WTC11 (cell line): Measurements from ENCODE around the gene SH3D21. TPM values are rescaled to one million over a fixed set of nuclear protein-coding genes. Genes with fewer than 3 reads are reported as not detected.

ENCODE experiments used
- ATAC-seq: fragments of 200-7000 bp; cut with Tn5 transposase; 2 replicates; pipeline ENCODE4 v1.10.0; 2021; ENCODE audit warnings: mild to moderate bottlenecking, moderate library complexity
- CTCF ChIA-PET: fragments of 300-600 bp; sonication (Branson Sonifier 250); formaldehyde crosslinking; loops from one replicate; lab custom pipeline; 2021; ENCODE audit warnings: antibody characterized with exemption; lab: Charles Lee
- POLR2A ChIA-PET: fragments of 350-600 bp; sonication (Branson Sonifier 250); formaldehyde crosslinking; loops from one replicate; lab custom pipeline; 2021; ENCODE audit warnings: antibody characterized with exemption; lab: Charles Lee
- DNase-seq: peaks from one replicate; pipeline ENCODE4 v3.0.0; 2021; ENCODE audit warnings: low spot score
- H3K27ac Mint-ChIP-seq: 2 replicates; pipeline ENCODE4 v1.8.0; 2021; ENCODE audit warnings: mixed read lengths
- H3K27me3 Mint-ChIP-seq: 2 replicates; pipeline ENCODE4 v1.8.0; 2021; ENCODE audit warnings: low read depth, mild to moderate bottlenecking, moderate library complexity, mixed read lengths
- H3K36me3 Mint-ChIP-seq: 2 replicates; pipeline ENCODE4 v1.8.0; 2021; ENCODE audit warnings: mixed read lengths
- H3K4me1 Mint-ChIP-seq: 2 replicates; pipeline ENCODE4 v1.8.0; 2022; ENCODE audit warnings: mixed read lengths
- H3K4me3 Mint-ChIP-seq: 2 replicates; pipeline ENCODE4 v1.8.0; 2021; ENCODE audit warnings: mild to moderate bottlenecking, moderate library complexity, mixed read lengths
- H3K9me3 Mint-ChIP-seq: 2 replicates; pipeline ENCODE4 v1.8.0; 2021; ENCODE audit warnings: mixed read lengths
- ATF1 ChIP-seq: sonication (generic); formaldehyde crosslinking; IDR thresholded peaks from 2 replicates; pipeline ENCODE4 v1.8.1; 2023; ENCODE audit warnings: mild to moderate bottlenecking, moderate library complexity, missing genetic modification reagents
- CREB1 ChIP-seq: sonication (generic); formaldehyde crosslinking; IDR thresholded peaks from 2 replicates; pipeline ENCODE4 v1.8.0; 2023; ENCODE audit warnings: mild to moderate bottlenecking, missing genetic modification reagents
- ELF4 ChIP-seq: sonication (generic); formaldehyde crosslinking; IDR thresholded peaks from 2 replicates; pipeline ENCODE4 v1.8.1; 2022; ENCODE audit warnings: low read depth, mild to moderate bottlenecking, moderate library complexity, missing genetic modification reagents
- JAZF1 ChIP-seq: fragments of 250-450 bp; sonication (Bioruptor Pico); IDR thresholded peaks from 2 replicates; pipeline ENCODE4 v1.9.0; 2021; ENCODE audit warnings: moderate library complexity, mild to moderate bottlenecking, inconsistent platforms
- MYBL2 ChIP-seq: sonication (generic); formaldehyde crosslinking; IDR thresholded peaks from 2 replicates; pipeline ENCODE4 v1.8.1; 2023; ENCODE audit warnings: mild to moderate bottlenecking, moderate library complexity, missing genetic modification reagents
- NFATC4 ChIP-seq: fragments of 250-450 bp; sonication (Bioruptor Pico); IDR thresholded peaks from 2 replicates; pipeline ENCODE4 v1.9.0; 2021; ENCODE audit warnings: mild to moderate bottlenecking
- NR3C1 ChIP-seq: sonication (generic); formaldehyde crosslinking; conservative IDR thresholded peaks from 2 replicates; pipeline ENCODE4 v1.8.1; 2023; ENCODE audit warnings: low read depth, mild to moderate bottlenecking, missing genetic modification reagents
- PRRX2 ChIP-seq: fragments of 250-450 bp; sonication (Bioruptor Pico); IDR thresholded peaks from 2 replicates; pipeline ENCODE4 v1.8.0; 2021; ENCODE audit warnings: mild to moderate bottlenecking
- RELA ChIP-seq: sonication (generic); formaldehyde crosslinking; IDR thresholded peaks from 2 replicates; pipeline ENCODE4 v1.8.1; 2022; ENCODE audit warnings: missing genetic modification reagents, mild to moderate bottlenecking, borderline replicate concordance
- SOX15 ChIP-seq: fragments of 250-450 bp; sonication (Bioruptor Pico); IDR thresholded peaks from 2 replicates; pipeline ENCODE4 v1.9.0; 2021; ENCODE audit warnings: mild to moderate bottlenecking
- SP1 ChIP-seq: sonication (generic); formaldehyde crosslinking; conservative IDR thresholded peaks from 2 replicates; pipeline ENCODE4 v1.8.1; 2022; ENCODE audit warnings: missing genetic modification reagents
- ZNF219 ChIP-seq: sonication (generic); formaldehyde crosslinking; IDR thresholded peaks from 2 replicates; pipeline ENCODE4 v1.8.0; 2023; ENCODE audit warnings: missing genetic modification reagents, mild to moderate bottlenecking, borderline replicate concordance
- ZNF671 ChIP-seq: fragments of 250-450 bp; sonication (Bioruptor Pico); IDR thresholded peaks from 2 replicates; pipeline ENCODE4 v1.8.0; 2021; ENCODE audit warnings: mild to moderate bottlenecking
- total RNA-seq: library from RNA; stranded (reverse); gene quantifications from 3 replicates; pipeline ENCODE4 v1.2.3, GENCODE V29; 2021
- TF ChIP-seq, protein P1 (sequence below): sonication (generic); formaldehyde crosslinking; conservative IDR thresholded peaks from 2 replicates; pipeline ENCODE4 v1.8.1; 2023; ENCODE audit warnings: mild to moderate bottlenecking, low read depth, missing genetic modification reagents, moderate library complexity
- TF ChIP-seq, protein P2 (sequence below): fragments of 250-450 bp; sonication (Bioruptor Pico); IDR thresholded peaks from 2 replicates; pipeline ENCODE4 v1.9.0; 2021; ENCODE audit warnings: mild to moderate bottlenecking
- TF ChIP-seq, protein P3 (sequence below): sonication (generic); formaldehyde crosslinking; IDR thresholded peaks from 2 replicates; pipeline ENCODE4 v1.8.1; 2023; ENCODE audit warnings: mild to moderate bottlenecking, missing genetic modification reagents
- TF ChIP-seq, protein P4 (sequence below): fragments of 250-450 bp; sonication (Bioruptor Pico); conservative IDR thresholded peaks from 2 replicates; pipeline ENCODE4 v1.9.0; 2021; ENCODE audit warnings: mild to moderate bottlenecking
- TF ChIP-seq, protein P5 (sequence below): sonication (generic); formaldehyde crosslinking; IDR thresholded peaks from 2 replicates; pipeline ENCODE4 v1.8.1; 2022; ENCODE audit warnings: mild to moderate bottlenecking, moderate library complexity, missing genetic modification reagents
- TF ChIP-seq, protein P6 (sequence below): sonication (generic); formaldehyde crosslinking; IDR thresholded peaks from 2 replicates; pipeline ENCODE4 v1.8.0; 2023; ENCODE audit warnings: missing genetic modification reagents

Gene SH3D21
- total RNA-seq, 1 experiment from 2014 or later = 22.1 TPM

DNA sequence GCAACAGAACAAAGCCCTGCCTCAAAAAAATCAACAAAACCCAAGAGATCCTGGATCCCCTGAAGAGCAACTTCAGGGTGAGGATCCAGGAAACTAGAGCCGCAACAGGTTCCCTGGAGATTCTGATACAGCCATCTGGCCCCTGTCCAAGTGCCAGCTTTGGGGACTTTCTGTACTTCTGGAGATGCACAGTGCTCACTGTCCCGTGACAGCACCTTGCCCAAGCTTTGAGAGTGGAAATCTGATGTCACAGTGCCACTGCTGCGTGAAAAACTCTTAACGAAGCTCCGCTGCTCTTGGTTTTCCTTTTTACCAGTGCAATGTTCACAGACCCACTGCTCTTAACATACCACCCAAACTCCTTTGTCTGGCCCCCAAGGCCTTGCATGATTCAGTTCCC is 53.2 kb downstream of the SH3D21 start:
- CTCF ChIA-PET = interaction anchor here (2.3 kb wide), 1 partner anchor 10 kb away, joined by 15 read pairs; no protein-coding TSS in a partner anchor
- no peak overlapping the region for H3K4me3 Mint-ChIP-seq
- POLR2A ChIA-PET = no interaction called here
- no peaks in the 10 kb centered on the region for H3K27me3 Mint-ChIP-seq
- no peaks in the 10 kb centered on the region for H3K4me1 Mint-ChIP-seq
- H3K27ac Mint-ChIP-seq = no peak overlapping the region; the same call in 1 of the 2 replicates
- no peaks in the 10 kb centered on the region for H3K9me3 Mint-ChIP-seq
- TF ChIP-seq CREB1 (CRISPR knock-in tag) = no peak
- TF ChIP-seq, protein P1, sequence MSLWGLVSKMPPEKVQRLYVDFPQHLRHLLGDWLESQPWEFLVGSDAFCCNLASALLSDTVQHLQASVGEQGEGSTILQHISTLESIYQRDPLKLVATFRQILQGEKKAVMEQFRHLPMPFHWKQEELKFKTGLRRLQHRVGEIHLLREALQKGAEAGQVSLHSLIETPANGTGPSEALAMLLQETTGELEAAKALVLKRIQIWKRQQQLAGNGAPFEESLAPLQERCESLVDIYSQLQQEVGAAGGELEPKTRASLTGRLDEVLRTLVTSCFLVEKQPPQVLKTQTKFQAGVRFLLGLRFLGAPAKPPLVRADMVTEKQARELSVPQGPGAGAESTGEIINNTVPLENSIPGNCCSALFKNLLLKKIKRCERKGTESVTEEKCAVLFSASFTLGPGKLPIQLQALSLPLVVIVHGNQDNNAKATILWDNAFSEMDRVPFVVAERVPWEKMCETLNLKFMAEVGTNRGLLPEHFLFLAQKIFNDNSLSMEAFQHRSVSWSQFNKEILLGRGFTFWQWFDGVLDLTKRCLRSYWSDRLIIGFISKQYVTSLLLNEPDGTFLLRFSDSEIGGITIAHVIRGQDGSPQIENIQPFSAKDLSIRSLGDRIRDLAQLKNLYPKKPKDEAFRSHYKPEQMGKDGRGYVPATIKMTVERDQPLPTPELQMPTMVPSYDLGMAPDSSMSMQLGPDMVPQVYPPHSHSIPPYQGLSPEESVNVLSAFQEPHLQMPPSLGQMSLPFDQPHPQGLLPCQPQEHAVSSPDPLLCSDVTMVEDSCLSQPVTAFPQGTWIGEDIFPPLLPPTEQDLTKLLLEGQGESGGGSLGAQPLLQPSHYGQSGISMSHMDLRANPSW (CRISPR knock-in tag) = no peak
- no peak for TF ChIP-seq ZNF219 (CRISPR knock-in tag)
- no peak for TF ChIP-seq SOX15
- no peak for TF ChIP-seq RELA (CRISPR knock-in tag)
- no peak for TF ChIP-seq ELF4 (CRISPR knock-in tag)
- TF ChIP-seq, protein P2, sequence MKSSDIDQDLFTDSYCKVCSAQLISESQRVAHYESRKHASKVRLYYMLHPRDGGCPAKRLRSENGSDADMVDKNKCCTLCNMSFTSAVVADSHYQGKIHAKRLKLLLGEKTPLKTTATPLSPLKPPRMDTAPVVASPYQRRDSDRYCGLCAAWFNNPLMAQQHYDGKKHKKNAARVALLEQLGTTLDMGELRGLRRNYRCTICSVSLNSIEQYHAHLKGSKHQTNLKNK (CRISPR knock-in tag) = no peak
- TF ChIP-seq ZNF671 (CRISPR knock-in tag) = no peak
- TF ChIP-seq, protein P3, sequence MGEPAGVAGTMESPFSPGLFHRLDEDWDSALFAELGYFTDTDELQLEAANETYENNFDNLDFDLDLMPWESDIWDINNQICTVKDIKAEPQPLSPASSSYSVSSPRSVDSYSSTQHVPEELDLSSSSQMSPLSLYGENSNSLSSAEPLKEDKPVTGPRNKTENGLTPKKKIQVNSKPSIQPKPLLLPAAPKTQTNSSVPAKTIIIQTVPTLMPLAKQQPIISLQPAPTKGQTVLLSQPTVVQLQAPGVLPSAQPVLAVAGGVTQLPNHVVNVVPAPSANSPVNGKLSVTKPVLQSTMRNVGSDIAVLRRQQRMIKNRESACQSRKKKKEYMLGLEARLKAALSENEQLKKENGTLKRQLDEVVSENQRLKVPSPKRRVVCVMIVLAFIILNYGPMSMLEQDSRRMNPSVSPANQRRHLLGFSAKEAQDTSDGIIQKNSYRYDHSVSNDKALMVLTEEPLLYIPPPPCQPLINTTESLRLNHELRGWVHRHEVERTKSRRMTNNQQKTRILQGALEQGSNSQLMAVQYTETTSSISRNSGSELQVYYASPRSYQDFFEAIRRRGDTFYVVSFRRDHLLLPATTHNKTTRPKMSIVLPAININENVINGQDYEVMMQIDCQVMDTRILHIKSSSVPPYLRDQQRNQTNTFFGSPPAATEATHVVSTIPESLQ = no peak
- TF ChIP-seq, protein P4, sequence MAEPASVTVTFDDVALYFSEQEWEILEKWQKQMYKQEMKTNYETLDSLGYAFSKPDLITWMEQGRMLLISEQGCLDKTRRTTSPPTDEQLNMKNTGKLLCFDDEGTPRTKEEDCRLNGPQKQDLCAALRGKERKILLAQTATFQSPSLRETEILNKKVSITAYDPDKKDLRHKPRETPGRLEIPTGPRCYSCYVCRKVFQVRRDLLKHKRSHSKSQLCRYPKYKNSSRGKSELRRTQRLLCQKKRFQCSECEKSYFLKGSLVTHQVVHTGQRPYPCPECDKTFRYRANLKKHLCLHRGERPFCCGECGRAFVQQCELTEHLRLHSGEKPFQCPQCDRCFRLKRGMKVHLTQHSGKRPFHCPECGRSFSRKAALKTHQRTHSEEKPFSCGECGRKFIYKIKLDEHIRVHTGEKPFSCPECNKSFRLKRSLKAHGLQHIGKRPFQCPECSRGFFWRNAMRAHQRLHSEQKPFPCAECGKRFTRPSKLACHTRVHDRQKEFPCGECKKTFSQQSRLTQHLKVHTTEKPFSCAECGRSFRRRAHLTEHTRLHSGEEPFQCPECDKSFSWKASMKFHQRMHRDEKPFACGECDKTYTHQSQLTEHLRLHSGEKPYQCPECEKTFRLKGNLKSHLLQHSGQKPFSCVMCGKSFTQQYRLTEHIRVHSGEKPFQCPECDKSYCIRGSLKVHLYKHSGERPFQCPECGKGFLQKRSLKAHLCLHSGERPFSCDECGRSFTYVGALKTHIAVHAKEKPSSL (CRISPR knock-in tag) = no peak
- no peak for TF ChIP-seq NR3C1 (CRISPR knock-in tag)
- TF ChIP-seq, protein P5, sequence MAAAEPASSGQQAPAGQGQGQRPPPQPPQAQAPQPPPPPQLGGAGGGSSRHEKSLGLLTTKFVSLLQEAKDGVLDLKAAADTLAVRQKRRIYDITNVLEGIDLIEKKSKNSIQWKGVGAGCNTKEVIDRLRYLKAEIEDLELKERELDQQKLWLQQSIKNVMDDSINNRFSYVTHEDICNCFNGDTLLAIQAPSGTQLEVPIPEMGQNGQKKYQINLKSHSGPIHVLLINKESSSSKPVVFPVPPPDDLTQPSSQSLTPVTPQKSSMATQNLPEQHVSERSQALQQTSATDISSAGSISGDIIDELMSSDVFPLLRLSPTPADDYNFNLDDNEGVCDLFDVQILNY = no peak
- TF ChIP-seq ATF1 (CRISPR knock-in tag) = no peak
- TF ChIP-seq MYBL2 (CRISPR knock-in tag) = no peak
- no peak for TF ChIP-seq SP1 (CRISPR knock-in tag)
- TF ChIP-seq, protein P6, sequence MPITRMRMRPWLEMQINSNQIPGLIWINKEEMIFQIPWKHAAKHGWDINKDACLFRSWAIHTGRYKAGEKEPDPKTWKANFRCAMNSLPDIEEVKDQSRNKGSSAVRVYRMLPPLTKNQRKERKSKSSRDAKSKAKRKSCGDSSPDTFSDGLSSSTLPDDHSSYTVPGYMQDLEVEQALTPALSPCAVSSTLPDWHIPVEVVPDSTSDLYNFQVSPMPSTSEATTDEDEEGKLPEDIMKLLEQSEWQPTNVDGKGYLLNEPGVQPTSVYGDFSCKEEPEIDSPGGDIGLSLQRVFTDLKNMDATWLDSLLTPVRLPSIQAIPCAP (CRISPR knock-in tag) = no peak
- no peak for TF ChIP-seq NFATC4 (CRISPR knock-in tag)
- no peak for TF ChIP-seq JAZF1 (CRISPR knock-in tag)
- TF ChIP-seq PRRX2 (CRISPR knock-in tag) = no peak
- DNase-seq (no peak), ATAC-seq (no peak)
- peaks cover 22% of the 10 kb centered on the region for H3K36me3 Mint-ChIP-seq
